SK-N-SH (cell line): ENCODE results near the gene PIEZO2. TPM values are rescaled to one million over a fixed set of nuclear protein-coding genes. Genes with fewer than 3 reads are reported as not detected.

Experiments
- CTCF ChIA-PET: fragments of 300-600, 350-600 bp; formaldehyde crosslinking; extraction: SDS; loops from one replicate; lab custom pipeline; 2021; lab: Yijun Ruan, JAX
- POLR2A ChIA-PET: fragments of 350-600 bp; sonication (Branson Sonifier 250); formaldehyde crosslinking; extraction: SDS; loops from one replicate; lab custom pipeline; 2020; ENCODE audit warnings: antibody characterized with exemption, inconsistent platforms; lab: Yijun Ruan, JAX
- DNase-seq: peaks from one replicate; pipeline ENCODE4 v3.0.0; 2012
- H2AFZ ChIP-seq: fragments of 200-600 bp; sonication (generic); 2 replicates; pipeline ENCODE4 v1.8.1; 2016; ENCODE audit warnings: antibody characterized with exemption, mild to moderate bottlenecking, low read depth
- H3F3A ChIP-seq: fragments of 200-600 bp; sonication (generic); replicated peaks from 2 replicates; pipeline ENCODE3; 2016; ENCODE audit warnings: antibody characterized with exemption, mild to moderate bottlenecking; ENCODE audit not compliant: insufficient read depth
- H3K27ac ChIP-seq, 2 experiments: fragments of 200-500 bp in 1 of 2; fragments of 200-600 bp in 1 of 2; sonication (Bioruptor generic) in 1 of 2; sonication (generic), shearing (Covaris generic) in 1 of 2; 2 replicates each; pipeline versions ENCODE4 v1.5.1 to v1.6.1; 2014 to 2016; ENCODE audit warnings: low read depth in 2 of 2, inconsistent platforms in 1 of 2, low read length in 1 of 2, mild to moderate bottlenecking in 1 of 2, mixed read lengths in 1 of 2
- H3K27me3 ChIP-seq: fragments of 200-600 bp; sonication (generic), shearing (Covaris generic); 2 replicates; pipeline ENCODE4 v1.6.1; 2016; ENCODE audit warnings: mixed run types; ENCODE audit not compliant: insufficient read depth
- H3K36me3 ChIP-seq, 2 experiments: fragments of 200-500 bp in 1 of 2; fragments of 200-600 bp in 1 of 2; sonication (Bioruptor generic) in 1 of 2; sonication (generic) in 1 of 2; replicated peaks in 1 of 2; 2 replicates each; pipeline versions ENCODE3 to v1.5.1; 2014 to 2016; ENCODE audit warnings: low read length in 1 of 2, mild to moderate bottlenecking in 1 of 2; ENCODE audit not compliant: insufficient read depth in 2 of 2, control insufficient read depth in 1 of 2
- H3K4me1 ChIP-seq, 2 experiments: fragments of 200-500 bp in 1 of 2; fragments of 200-600 bp in 1 of 2; sonication (Bioruptor generic) in 1 of 2; sonication (generic), shearing (Covaris generic) in 1 of 2; 2 replicates each; pipeline versions ENCODE4 v1.5.1 to v1.6.1; 2014 to 2016; ENCODE audit warnings: low read depth in 1 of 2, low read length in 1 of 2, mixed run types in 1 of 2; ENCODE audit not compliant: insufficient read depth in 2 of 2, control insufficient read depth in 1 of 2
- H3K4me2 ChIP-seq: fragments of 200-600 bp; sonication (generic), shearing (Covaris generic); 2 replicates; pipeline ENCODE4 v1.6.1; 2017; ENCODE audit warnings: mixed run types
- H3K4me3 ChIP-seq, 2 experiments: fragments of 200-500 bp in 1 of 2; fragments of 200-600 bp in 1 of 2; sonication (Bioruptor generic) in 1 of 2; sonication (generic), shearing (Covaris generic) in 1 of 2; 2 replicates each; pipeline versions ENCODE4 v1.5.1 to v1.8.1; 2014 to 2016; ENCODE audit warnings: low read depth in 2 of 2, inconsistent platforms in 1 of 2, low read length in 1 of 2, mild to moderate bottlenecking in 1 of 2, mixed read lengths in 1 of 2, moderate library complexity in 1 of 2
- H3K79me2 ChIP-seq: fragments of 200-600 bp; sonication (generic); 2 replicates; pipeline ENCODE4 v1.8.1; 2017; ENCODE audit warnings: mild to moderate bottlenecking; ENCODE audit not compliant: insufficient read depth
- H3K9ac ChIP-seq: fragments of 200-600 bp; sonication (generic); 2 replicates; pipeline ENCODE4 v1.6.1; 2017; ENCODE audit warnings: mixed run types
- H3K9me2 ChIP-seq: fragments of 200-600 bp; sonication (generic); 2 replicates; pipeline ENCODE4 v1.6.1; 2017; ENCODE audit warnings: mixed run types
- H3K9me3 ChIP-seq: fragments of 200-600 bp; sonication (generic); 2 replicates; pipeline ENCODE4 v1.6.1; 2017; ENCODE audit warnings: mixed run types, mild to moderate bottlenecking, moderate library complexity
- H4K20me1 ChIP-seq: fragments of 200-600 bp; sonication (generic); 2 replicates; pipeline ENCODE4 v1.6.1; 2017; ENCODE audit warnings: mild to moderate bottlenecking, mixed run types; ENCODE audit not compliant: insufficient read depth
- CHD2 ChIP-seq: fragments of 150-350 bp; IDR thresholded peaks from 2 replicates; pipeline ENCODE4 v1.6.1; 2018; ENCODE audit warnings: low read length; ENCODE audit not compliant: partially characterized antibody
- EP300 ChIP-seq, 2 experiments: IDR thresholded peaks; 2 replicates each; pipeline versions ENCODE4 v1.4.0 to v1.6.1; 2012; ENCODE audit warnings: borderline replicate concordance in 1 of 2, low read depth in 1 of 2, low read length in 1 of 2
- FOSL2 ChIP-seq: IDR thresholded peaks from 2 replicates; pipeline ENCODE4 v1.4.0; 2012; ENCODE audit warnings: low read depth, mild to moderate bottlenecking, moderate library complexity, borderline replicate concordance
- FOXJ3 ChIP-seq: sonication (generic); formaldehyde crosslinking; IDR thresholded peaks from 2 replicates; pipeline ENCODE4 v1.5.1; 2020; ENCODE audit warnings: mild to moderate bottlenecking, missing genetic modification reagents
- RAD21 ChIP-seq: IDR thresholded peaks from 2 replicates; pipeline ENCODE4 v1.6.1; 2012; ENCODE audit warnings: mild to moderate bottlenecking, low read length
- RFX5 ChIP-seq: IDR thresholded peaks from 2 replicates; pipeline ENCODE4 v1.6.1; 2012; ENCODE audit warnings: mild to moderate bottlenecking, improper control_type of control experiment, low read length
- SIN3A ChIP-seq: IDR thresholded peaks from 2 replicates; pipeline ENCODE4 v1.6.1; 2012; ENCODE audit warnings: low read depth, mild to moderate bottlenecking, low read length, moderate library complexity, borderline replicate concordance
- SMC3 ChIP-seq: IDR thresholded peaks from 2 replicates; pipeline ENCODE4 v1.6.1; 2012; ENCODE audit warnings: low read depth, low read length, improper control_type of control experiment
- TAF1 ChIP-seq: IDR thresholded peaks from 2 replicates; pipeline ENCODE4 v1.6.1; 2012; ENCODE audit warnings: low read depth, mild to moderate bottlenecking, low read length, moderate library complexity, borderline replicate concordance
- TEAD4 ChIP-seq: IDR thresholded peaks from 2 replicates; pipeline ENCODE4 v1.4.0; 2012; ENCODE audit warnings: mild to moderate bottlenecking, borderline replicate concordance; ENCODE audit not compliant: insufficient read depth
- YY1 ChIP-seq: IDR thresholded peaks from 2 replicates; pipeline ENCODE4 v1.4.0; 2012; ENCODE audit warnings: low read depth, mild to moderate bottlenecking
- WGBS: methylation state at CpG from one replicate; pipeline ENCODE4 v1.1.6; 2017; ENCODE audit warnings: low lambda C conversion rate; 5-methylcytosine and 5-hydroxymethylcytosine counted together
- polyA plus RNA-seq, 3 experiments: library from polyadenylated mRNA; depleted of rRNA; stranded (reverse); fragments of >200 nt; gene quantifications; 2 replicates each; pipeline ENCODE4 v1.2.3, GENCODE V29; 2012
- TF ChIP-seq, protein P1 (sequence below): IDR thresholded peaks from 2 replicates; pipeline ENCODE4 v1.6.1; 2012; ENCODE audit warnings: mild to moderate bottlenecking, low read depth, low read length, moderate library complexity
- TF ChIP-seq, protein P2 (sequence below): IDR thresholded peaks from 2 replicates; pipeline ENCODE4 v1.4.0; 2012; ENCODE audit warnings: low read depth, borderline replicate concordance
- TF ChIP-seq, protein P3 (sequence below): IDR thresholded peaks from 2 replicates; pipeline ENCODE4; 2012
- TF ChIP-seq, protein P4 (sequence below): fragments of 150-350 bp; IDR thresholded peaks from 2 replicates; pipeline ENCODE4 v1.6.1; 2016; ENCODE audit warnings: mild to moderate bottlenecking, low read depth, low read length

Gene PIEZO2
- polyA plus RNA-seq, 1 of the 3 experiments (the other 2 are of a cell fraction), result not detected

DNA sequence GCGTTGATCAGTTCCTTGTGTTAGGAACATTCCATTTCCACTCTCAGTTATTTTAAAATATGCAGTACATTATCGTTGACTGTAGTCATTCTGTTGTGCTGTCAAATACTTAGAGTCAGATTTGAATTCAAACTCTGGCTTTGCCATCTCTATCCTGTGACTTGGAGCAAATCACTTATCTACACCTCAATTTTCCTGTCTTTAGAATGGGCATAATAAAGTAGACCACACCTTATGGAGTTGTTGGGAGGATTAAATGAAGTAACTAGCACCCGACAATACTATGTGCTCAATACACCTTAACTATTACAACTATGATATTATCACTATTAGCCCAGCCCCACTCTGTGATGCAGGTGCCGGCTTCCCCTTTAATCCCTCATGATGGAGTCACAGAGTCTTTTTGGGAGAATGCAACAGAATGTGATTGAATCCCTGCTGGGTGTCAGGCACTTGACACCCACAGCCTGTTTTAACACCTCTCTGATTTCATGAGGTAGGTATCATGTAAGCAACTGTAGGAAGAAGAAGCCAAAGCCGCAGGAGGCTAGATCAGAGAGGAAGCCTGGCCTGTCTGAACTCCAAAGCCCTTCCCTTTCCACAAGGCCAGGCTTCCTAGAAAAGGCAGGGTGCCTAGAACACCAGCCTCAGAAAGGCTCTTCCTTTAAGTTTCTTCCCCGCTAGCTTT, 315.1 kb downstream of the PIEZO2 start:
- H3K79me2 ChIP-seq, result no peaks in the 10 kb centered on the region
- POLR2A ChIA-PET, result no interaction called here
- no peaks in the 10 kb centered on the region for H4K20me1 ChIP-seq
- H3F3A ChIP-seq, result no peaks in the 10 kb centered on the region
- no peak for DNase-seq
- no peak for TF ChIP-seq YY1
- no peak for TF ChIP-seq TEAD4
- TF ChIP-seq SMC3, result no peak
- no peak for TF ChIP-seq RFX5
- TF ChIP-seq TAF1, result no peak
- TF ChIP-seq, protein P1, sequence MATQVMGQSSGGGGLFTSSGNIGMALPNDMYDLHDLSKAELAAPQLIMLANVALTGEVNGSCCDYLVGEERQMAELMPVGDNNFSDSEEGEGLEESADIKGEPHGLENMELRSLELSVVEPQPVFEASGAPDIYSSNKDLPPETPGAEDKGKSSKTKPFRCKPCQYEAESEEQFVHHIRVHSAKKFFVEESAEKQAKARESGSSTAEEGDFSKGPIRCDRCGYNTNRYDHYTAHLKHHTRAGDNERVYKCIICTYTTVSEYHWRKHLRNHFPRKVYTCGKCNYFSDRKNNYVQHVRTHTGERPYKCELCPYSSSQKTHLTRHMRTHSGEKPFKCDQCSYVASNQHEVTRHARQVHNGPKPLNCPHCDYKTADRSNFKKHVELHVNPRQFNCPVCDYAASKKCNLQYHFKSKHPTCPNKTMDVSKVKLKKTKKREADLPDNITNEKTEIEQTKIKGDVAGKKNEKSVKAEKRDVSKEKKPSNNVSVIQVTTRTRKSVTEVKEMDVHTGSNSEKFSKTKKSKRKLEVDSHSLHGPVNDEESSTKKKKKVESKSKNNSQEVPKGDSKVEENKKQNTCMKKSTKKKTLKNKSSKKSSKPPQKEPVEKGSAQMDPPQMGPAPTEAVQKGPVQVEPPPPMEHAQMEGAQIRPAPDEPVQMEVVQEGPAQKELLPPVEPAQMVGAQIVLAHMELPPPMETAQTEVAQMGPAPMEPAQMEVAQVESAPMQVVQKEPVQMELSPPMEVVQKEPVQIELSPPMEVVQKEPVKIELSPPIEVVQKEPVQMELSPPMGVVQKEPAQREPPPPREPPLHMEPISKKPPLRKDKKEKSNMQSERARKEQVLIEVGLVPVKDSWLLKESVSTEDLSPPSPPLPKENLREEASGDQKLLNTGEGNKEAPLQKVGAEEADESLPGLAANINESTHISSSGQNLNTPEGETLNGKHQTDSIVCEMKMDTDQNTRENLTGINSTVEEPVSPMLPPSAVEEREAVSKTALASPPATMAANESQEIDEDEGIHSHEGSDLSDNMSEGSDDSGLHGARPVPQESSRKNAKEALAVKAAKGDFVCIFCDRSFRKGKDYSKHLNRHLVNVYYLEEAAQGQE, result no peak
- TF ChIP-seq, protein P2, sequence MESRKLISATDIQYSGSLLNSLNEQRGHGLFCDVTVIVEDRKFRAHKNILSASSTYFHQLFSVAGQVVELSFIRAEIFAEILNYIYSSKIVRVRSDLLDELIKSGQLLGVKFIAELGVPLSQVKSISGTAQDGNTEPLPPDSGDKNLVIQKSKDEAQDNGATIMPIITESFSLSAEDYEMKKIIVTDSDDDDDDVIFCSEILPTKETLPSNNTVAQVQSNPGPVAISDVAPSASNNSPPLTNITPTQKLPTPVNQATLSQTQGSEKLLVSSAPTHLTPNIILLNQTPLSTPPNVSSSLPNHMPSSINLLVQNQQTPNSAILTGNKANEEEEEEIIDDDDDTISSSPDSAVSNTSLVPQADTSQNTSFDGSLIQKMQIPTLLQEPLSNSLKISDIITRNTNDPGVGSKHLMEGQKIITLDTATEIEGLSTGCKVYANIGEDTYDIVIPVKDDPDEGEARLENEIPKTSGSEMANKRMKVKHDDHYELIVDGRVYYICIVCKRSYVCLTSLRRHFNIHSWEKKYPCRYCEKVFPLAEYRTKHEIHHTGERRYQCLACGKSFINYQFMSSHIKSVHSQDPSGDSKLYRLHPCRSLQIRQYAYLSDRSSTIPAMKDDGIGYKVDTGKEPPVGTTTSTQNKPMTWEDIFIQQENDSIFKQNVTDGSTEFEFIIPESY, result no peak
- TF ChIP-seq FOXJ3 (CRISPR knock-in tag), result no peak
- no peak for TF ChIP-seq SIN3A
- no peak for TF ChIP-seq CHD2
- TF ChIP-seq FOSL2, result no peak
- TF ChIP-seq, protein P3, sequence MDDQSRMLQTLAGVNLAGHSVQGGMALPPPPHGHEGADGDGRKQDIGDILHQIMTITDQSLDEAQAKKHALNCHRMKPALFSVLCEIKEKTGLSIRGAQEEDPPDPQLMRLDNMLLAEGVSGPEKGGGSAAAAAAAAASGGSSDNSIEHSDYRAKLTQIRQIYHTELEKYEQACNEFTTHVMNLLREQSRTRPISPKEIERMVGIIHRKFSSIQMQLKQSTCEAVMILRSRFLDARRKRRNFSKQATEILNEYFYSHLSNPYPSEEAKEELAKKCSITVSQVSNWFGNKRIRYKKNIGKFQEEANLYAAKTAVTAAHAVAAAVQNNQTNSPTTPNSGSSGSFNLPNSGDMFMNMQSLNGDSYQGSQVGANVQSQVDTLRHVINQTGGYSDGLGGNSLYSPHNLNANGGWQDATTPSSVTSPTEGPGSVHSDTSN, result no peak
- no peak for TF ChIP-seq RAD21
- TF ChIP-seq EP300 (IDR thresholded peaks at IDR 0.05; ENCODE audit: borderline replicate concordance in 1 of 2, low read depth in 1 of 2, low read length in 1 of 2), result no peak
- TF ChIP-seq, protein P4, sequence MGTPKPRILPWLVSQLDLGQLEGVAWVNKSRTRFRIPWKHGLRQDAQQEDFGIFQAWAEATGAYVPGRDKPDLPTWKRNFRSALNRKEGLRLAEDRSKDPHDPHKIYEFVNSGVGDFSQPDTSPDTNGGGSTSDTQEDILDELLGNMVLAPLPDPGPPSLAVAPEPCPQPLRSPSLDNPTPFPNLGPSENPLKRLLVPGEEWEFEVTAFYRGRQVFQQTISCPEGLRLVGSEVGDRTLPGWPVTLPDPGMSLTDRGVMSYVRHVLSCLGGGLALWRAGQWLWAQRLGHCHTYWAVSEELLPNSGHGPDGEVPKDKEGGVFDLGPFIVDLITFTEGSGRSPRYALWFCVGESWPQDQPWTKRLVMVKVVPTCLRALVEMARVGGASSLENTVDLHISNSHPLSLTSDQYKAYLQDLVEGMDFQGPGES, result no peak
- TF ChIP-seq, all 33 proteins: peak for 0
- no peak overlapping the region for H3K4me2 ChIP-seq
- H3K27me3 ChIP-seq, result peaks cover 10% of the 10 kb centered on the region; the same call in 1 of the 2 replicates
- H3K9ac ChIP-seq, result no peak overlapping the region
- H3K27ac ChIP-seq, result peak overlapping the region in 1 of 2 experiments; percentile 81; a peak in 1 of 4 replicates
- H3K4me3 ChIP-seq, result no peak overlapping the region
- H3K9me2 ChIP-seq, result no peaks in the 10 kb centered on the region
- H3K9me3 ChIP-seq, result no peaks in the 10 kb centered on the region
- H3K4me1 ChIP-seq, result no peaks in the 10 kb centered on the region; a peak in 1 of 4 replicates
- CTCF ChIA-PET, result interaction anchor here (1.0 kb wide), 1 partner anchor 17 kb away, joined by 4 read pairs; no protein-coding TSS in a partner anchor
- no peaks in the 10 kb centered on the region for H3K36me3 ChIP-seq
- 6% methylated on average over 6 of the region's 6 CpGs for WGBS
- H2AFZ ChIP-seq, result no peak overlapping the region
